ENCODE measurements around the gene SLC6A4.

Gene SLC6A4

GRCh38 chr17:30238003-30238344 is 2.5 kb upstream of the SLC6A4 start:
- Histone ChIP-seq H3K9me3 (no peaks in the 10 kb centered on the region), H3K27me3 (peaks cover 29% of the 10 kb centered on the region), H3K4me1 (no peaks in the 10 kb centered on the region), H3K36me3 (no peaks in the 10 kb centered on the region), H3K4me3 (ENCODE audit: low read depth, low read length) (no peak overlapping the region)
- no peak for DNase-seq
- TF ChIP-seq CTCF (IDR thresholded peaks at IDR 0.05; ENCODE audit: low read depth, low read length): no peak

- Histone ChIP-seq H3K36me3 (no peaks in the 10 kb centered on the region), H3K4me3 (ENCODE audit: low read depth, low read length) (no peak overlapping the region), H3K4me1 (no peaks in the 10 kb centered on the region), H3K9me3 (no peaks in the 10 kb centered on the region), H3K27me3 (peaks cover 29% of the 10 kb centered on the region)
- no peak for DNase-seq
- no peak for TF ChIP-seq CTCF (IDR thresholded peaks at IDR 0.05; ENCODE audit: low read depth, low read length)
Measured at GRCh38 chr17:30237296-30238002, 2.0 kb upstream of the SLC6A4 start.

- no peaks in the 10 kb centered on the region for H3K9me3 ChIP-seq
- peak; percentile 53 for DNase-seq
- no peak overlapping the region for H3K4me3 ChIP-seq (ENCODE audit: low read depth, low read length)
- no peaks in the 10 kb centered on the region for H3K4me1 ChIP-seq
- H3K27me3 ChIP-seq: peaks cover 29% of the 10 kb centered on the region
- H3K36me3 ChIP-seq: no peaks in the 10 kb centered on the region
- peak; percentile 37 for TF ChIP-seq CTCF (IDR thresholded peaks at IDR 0.05; ENCODE audit: low read depth, low read length)
Measured at GRCh38 chr17:30236766-30237165, 1.3 kb upstream of the SLC6A4 start.

GRCh38 chr17:30236297-30236624 is 764 bp upstream of the SLC6A4 start:
- Histone ChIP-seq H3K4me1 (no peaks in the 10 kb centered on the region), H3K36me3 (no peaks in the 10 kb centered on the region), H3K27me3 (peaks cover 29% of the 10 kb centered on the region), H3K4me3 (ENCODE audit: low read depth, low read length) (no peak overlapping the region), H3K9me3 (no peaks in the 10 kb centered on the region)
- TF ChIP-seq CTCF (IDR thresholded peaks at IDR 0.05; ENCODE audit: low read depth, low read length): no peak
- DNase-seq: no peak

- TF ChIP-seq CTCF (IDR thresholded peaks at IDR 0.05; ENCODE audit: low read depth, low read length): no peak
- no peak for DNase-seq
Measured at GRCh38 chr17:30234964-30235363, 533 bp downstream of the SLC6A4 start.

GRCh38 chr17:30234296-30234695 is 1.2 kb downstream of the SLC6A4 start:
- TF ChIP-seq CTCF (IDR thresholded peaks at IDR 0.05; ENCODE audit: low read depth, low read length): no peak
- H3K36me3 ChIP-seq: no peaks in the 10 kb centered on the region
- H3K27me3 ChIP-seq: peaks cover 29% of the 10 kb centered on the region
- H3K9me3 ChIP-seq: no peaks in the 10 kb centered on the region
- no peak for DNase-seq
- H3K4me1 ChIP-seq: no peaks in the 10 kb centered on the region
- H3K4me3 ChIP-seq (ENCODE audit: low read depth, low read length): no peak overlapping the region

More at GRCh38 chr17:30234964-30235363, 533 bp downstream of the SLC6A4 start:
- Histone ChIP-seq H3K36me3 (no peaks in the 10 kb centered on the region), H3K4me3 (ENCODE audit: low read depth, low read length) (no peak overlapping the region), H3K4me1 (no peaks in the 10 kb centered on the region), H3K9me3 (no peaks in the 10 kb centered on the region), H3K27me3 (peaks cover 29% of the 10 kb centered on the region)

Data from BE2C (cell line).